Stimulated activated CD8-positive, alpha-beta memory T cell treated with anti-CD3 and anti-CD28 coated beads, Interleukin-7, amount 100 ng/mL, for 1 hour (primary cell): Measurements from ENCODE around the gene MAGI1.
"Not testable (repeated sequence)": the region's sequence is repeated elsewhere in the genome, so short reads cannot be mapped to it uniquely, and the experiment has no call there.

ENCODE experiments used
- DNase-seq, 2 donors: peaks; one replicate each; pipeline ENCODE4 v3.0.0-alpha.2; 2020; ENCODE audit warnings: low read depth in 2 of 2

The MAGI1 gene

GRCh38 chr3:65905771-65906170 is 132.9 kb downstream of the MAGI1 start:
- DNase-seq: no peak

DNA sequence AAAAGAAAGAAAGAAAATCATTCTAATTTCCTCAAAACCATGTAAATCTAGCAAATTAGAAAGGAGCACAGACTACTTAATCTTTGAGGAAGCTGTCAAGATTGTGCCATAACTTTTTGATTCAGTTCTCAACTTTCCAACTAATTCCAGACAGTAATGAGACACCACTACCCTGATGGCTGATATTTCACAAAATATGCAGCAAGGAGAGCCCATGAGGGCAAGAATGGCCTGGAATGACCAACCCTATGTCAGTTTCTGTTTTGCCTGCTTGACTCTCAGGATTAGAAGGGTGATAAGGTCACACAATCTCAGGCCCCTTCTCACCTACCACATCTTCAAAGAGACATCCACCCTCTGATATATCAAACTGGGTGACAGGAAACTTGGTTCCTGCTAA is 134.7 kb downstream of the MAGI1 start:
- no peak for DNase-seq

DNA sequence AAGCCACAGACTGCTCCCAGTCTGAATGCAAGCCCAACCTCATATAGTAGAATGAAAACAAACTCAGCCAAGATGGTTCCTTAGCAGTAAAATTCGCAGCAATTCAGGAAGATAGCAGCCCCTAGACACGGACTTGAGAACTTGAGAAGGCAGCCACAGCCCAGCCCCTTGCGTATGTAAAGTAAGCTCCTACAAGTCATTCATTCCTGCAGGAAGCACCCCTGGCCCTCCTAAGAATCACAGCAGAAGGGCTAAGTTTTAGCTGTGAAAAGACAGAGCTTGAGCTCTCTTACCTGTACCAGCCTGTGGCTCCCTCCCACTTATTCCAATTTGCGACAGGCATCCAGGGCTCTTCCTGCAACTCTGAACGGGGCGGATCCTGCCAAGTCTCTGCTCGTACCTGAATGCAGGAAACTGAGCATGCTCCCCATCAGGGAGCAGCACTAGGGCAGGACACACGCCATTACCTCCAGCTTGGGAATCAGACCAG is 136.4 kb downstream of the MAGI1 start:
- no peak for DNase-seq

- no peak for DNase-seq
These were observed 137.5 kb downstream of the MAGI1 start for GRCh38 chr3:65901226-65901625.

DNA sequence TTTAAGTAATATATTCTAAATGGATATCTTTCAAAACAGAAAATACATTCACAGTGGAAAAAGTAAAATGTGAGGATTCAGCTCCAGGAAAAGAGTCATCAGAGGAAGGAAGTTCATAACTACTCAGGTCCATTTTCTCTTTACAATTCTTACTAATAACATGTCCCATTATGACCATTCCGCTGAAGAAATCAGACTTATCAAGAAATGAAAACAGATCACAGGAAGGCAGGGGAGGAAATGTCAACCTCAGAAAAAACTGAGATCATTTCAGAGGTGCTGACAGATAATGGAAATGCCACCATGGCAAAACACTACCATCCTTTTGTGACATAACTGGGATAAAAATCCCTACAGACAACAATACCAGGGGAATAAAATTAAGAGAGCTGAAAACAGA is 139.5 kb downstream of the MAGI1 start:
- DNase-seq: no peak

GRCh38 chr3:65897766-65898165 is 141.0 kb downstream of the MAGI1 start:
- DNase-seq: no peak

DNA sequence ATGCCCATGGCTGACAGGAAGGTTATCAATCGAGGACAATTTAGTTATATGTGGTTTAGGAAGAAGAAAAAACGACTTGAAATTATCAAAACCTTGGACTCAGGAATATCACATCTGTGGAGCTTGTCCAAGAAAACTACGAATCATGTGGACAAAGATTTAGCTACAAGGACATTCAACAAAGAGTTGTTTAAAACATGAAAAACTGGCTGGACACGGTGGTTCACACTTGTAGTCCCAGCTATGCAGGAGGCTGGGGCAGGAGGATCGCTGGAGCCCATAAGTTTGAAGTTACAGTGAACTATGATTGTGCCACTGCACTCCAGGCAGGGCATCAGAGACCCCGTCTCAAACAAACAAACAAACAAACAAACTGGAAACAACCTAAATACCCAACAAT is 142.4 kb downstream of the MAGI1 start:
- DNase-seq: no peak

DNA sequence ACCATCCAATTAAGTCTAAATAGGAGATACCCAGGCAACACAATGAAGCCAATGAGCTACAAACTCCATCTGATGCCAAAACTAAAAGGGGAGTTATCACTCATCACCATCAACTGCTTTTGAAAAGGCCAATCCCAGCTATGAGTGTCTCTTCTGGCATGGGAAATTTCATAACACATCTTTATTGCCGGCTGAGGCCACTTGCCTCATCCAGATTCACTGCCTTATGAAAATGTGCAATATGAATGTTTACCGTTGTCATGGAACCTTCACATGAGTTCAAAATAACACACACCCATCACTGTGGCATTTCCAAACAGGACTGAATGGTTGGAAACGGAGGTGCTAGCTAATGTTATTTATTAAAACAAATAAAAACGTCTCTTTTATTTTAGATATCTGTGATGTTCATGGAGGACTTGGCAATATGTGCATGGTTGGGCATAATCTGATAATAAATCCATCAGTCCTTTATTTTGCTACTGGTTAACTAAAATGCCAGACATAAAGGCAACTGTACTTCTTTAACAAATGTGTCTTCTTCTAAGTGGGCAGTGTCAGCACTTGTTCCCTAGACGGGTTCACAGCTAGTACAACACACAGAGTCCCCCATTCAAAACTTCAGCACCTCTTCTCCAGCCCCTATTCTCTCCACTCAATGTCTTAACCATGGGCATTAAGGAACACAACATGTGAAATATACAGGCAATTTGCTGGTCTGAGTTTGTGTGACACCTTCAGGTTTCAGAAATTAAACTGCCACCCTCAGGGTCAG is 143.9 kb downstream of the MAGI1 start:
- DNase-seq: no peak

GRCh38 chr3:65894126-65894525 is 144.6 kb downstream of the MAGI1 start:
- no peak for DNase-seq

- DNase-seq: no peak
These were observed 145.1 kb downstream of the MAGI1 start for GRCh38 chr3:65893631-65894030.

DNA sequence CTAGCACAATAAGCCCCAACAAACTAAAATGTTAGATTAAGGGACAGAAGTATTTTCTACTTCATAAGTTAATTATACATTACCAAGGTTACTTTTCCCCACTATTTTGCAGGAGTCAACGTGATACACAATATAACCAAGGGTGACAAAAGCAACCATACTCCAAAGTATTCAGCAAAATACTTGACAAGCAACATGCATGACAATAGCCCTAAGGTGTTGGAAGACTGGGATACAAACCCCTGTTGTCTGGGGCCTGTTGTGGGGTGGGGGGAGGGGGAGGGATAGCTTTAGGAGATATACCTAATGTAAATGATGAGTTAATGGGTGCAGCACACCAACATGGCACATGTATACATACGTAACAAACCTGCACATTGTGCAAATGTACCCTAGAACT is 147.2 kb downstream of the MAGI1 start:
- DNase-seq: not testable (repeated sequence)

DNA sequence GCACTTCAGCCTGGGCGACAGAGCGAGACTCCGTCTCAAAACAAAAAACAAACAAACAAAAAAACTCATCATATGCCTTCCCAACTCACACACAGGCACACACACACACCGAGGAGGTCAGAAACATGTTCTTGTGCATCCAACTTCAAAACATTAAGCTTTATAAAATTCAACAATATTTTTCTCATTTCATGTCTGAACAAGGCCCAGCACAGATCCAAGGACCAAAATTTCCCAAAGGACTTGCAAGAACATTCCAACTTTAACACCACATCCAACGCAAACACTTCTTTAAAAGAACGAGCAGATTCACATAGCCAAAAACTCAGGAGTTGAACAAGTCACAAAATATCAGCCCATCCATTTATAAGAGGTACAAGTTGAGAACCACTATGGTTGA is 148.4 kb downstream of the MAGI1 start:
- no peak for DNase-seq

GRCh38 chr3:65889707-65890099 is 149.0 kb downstream of the MAGI1 start:
- DNase-seq: no peak

- no peak for DNase-seq
These were observed 149.6 kb downstream of the MAGI1 start for GRCh38 chr3:65888980-65889706.

- DNase-seq: no peak
These were observed 150.5 kb downstream of the MAGI1 start for GRCh38 chr3:65888196-65888595.

GRCh38 chr3:65886391-65886790 is 152.3 kb downstream of the MAGI1 start:
- DNase-seq: no peak

DNA sequence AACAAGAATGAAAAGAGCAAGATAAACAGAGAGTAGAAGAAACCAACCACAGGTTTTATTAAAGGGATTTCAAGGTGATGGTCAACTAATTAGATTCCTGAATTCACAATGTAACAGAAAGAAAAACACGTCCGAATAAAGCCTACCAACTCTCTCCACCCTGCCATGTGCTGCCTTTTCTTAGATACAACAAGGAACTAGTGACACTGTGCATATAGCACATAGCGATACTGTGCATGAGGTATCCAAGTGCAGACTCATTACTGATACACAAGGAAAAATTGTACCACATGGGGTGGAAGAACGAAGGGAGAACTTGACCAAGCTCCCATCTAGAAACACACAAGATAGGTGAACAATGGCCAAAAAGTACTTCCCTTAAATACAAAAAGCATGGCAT is 154.6 kb downstream of the MAGI1 start:
- DNase-seq: no peak

DNA sequence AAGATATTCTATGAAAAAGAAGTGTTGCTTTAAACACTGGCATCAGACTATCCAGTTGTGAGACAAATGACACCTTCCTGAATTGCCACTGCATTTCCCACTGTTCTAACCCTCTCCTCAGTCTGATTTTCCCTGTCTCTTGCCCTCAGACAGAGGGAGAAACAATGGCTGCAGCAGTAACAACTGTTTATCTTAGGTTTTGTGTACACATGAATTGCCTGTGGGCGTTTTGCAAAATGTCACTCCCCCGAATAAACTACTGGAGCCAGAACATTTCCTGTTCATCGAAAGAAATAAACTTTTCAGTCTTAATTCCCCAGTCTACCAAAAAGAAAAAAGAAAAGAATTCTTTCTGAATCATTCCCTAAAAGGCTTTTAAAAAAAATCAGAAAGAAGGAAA is 155.1 kb downstream of the MAGI1 start:
- DNase-seq: no peak

DNA sequence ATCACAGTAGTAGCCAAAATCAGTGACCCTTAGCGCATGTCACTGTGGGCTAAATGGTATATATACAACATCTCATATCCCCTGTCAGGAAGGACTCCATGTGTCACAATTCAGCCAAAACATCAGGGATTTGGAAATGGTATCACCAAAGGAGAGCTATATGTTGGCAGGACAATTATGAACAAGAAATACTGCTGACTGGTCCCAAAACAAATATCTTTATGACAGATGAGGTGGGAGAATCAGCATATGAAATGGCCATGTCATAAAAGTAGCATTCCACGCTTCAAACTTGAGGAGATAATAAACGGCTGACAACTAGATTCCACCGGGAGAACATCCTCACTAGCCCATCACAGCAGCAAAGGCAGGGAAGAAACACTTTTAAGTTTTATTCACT is 158.4 kb downstream of the MAGI1 start:
- no peak for DNase-seq

- DNase-seq: no peak
These were observed 159.3 kb downstream of the MAGI1 start for GRCh38 chr3:65879372-65879771.

DNA sequence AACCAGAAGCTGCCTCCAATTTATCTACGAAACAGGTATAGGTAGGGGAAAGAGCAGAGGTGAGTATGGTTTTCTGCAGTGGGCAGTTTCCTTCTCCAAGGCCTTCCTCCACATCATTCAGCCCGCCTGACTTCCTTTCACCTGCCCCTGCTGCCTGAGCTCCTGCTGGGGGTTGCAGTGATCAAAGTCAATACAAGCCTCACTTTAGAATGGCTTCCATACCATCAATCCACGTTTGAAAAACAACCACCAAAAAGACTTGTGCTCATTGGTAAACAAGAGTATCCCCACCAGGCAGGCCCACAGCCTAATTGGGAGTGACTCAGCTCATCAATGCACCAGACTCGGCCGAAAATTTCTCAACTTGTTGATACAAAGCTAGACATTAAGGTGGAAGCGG is 159.9 kb downstream of the MAGI1 start:
- no peak for DNase-seq

GRCh38 chr3:65877160-65877559 is 161.6 kb downstream of the MAGI1 start:
- DNase-seq: no peak

GRCh38 chr3:65876028-65876420 is 162.7 kb downstream of the MAGI1 start:
- DNase-seq: no peak
